Ascending aorta (tissue), 2 donors: Measurements from ENCODE around the gene YIPF1. TPM values are rescaled to one million over a fixed set of nuclear protein-coding genes. Genes with fewer than 3 reads are reported as not detected.
"Not testable (repeated sequence)": the region's sequence is repeated elsewhere in the genome, so short reads cannot be mapped to it uniquely, and the experiment has no call there.

ENCODE experiments used
- DNase-seq, 2 donors: peaks; one replicate each; pipeline ENCODE4 v3.0.0-alpha.2; 2019; ENCODE audit warnings: low spot score in 2 of 2
- H3K27ac ChIP-seq, 2 donors: fragments of 200-600 bp; sonication (generic); one replicate each; pipeline ENCODE4 v1.5.1; 2016 to 2017; ENCODE audit warnings: mild to moderate bottlenecking in 1 of 2
- H3K27me3 ChIP-seq: fragments of 200-600 bp; sonication (generic); one replicate; pipeline ENCODE4 v1.5.1; 2017
- H3K36me3 ChIP-seq, 2 donors: fragments of 200-600 bp; sonication (generic); one replicate each; pipeline ENCODE4 v1.5.1; 2016
- H3K4me1 ChIP-seq, 2 donors: fragments of 200-600 bp; sonication (generic); one replicate each; pipeline ENCODE4 v1.5.1; 2016 to 2017; ENCODE audit warnings: mild to moderate bottlenecking in 1 of 2
- H3K4me3 ChIP-seq, 2 donors: fragments of 200-600 bp; sonication (generic); one replicate each; pipeline ENCODE4 v1.5.1; 2016 to 2017; ENCODE audit warnings: mild to moderate bottlenecking in 1 of 2
- H3K9me3 ChIP-seq, 2 donors: fragments of 200-600 bp; sonication (generic); one replicate each; pipeline ENCODE4 v1.5.1; 2016
- intact Hi-C: fragments of 100-400 bp; cut with DNase I; formaldehyde crosslinking; loops from one replicate; pipeline ENCODE4 v1.15.1; 2023
- total RNA-seq: library from RNA; depleted of rRNA; stranded (reverse); fragments of >200 nt; gene quantifications from one replicate; pipeline ENCODE4 v1.1.0, GENCODE V29; 2016
- TF ChIP-seq, protein P1 (sequence below), 3 experiments: fragments of 200-600 bp in 2 of 3; fragments of 450-650 bp in 1 of 3; sonication (generic) in 2 of 3; IDR thresholded peaks; one replicate each; pipeline ENCODE4 v1.5.1; 2016 to 2019; ENCODE audit warnings: antibody characterized with exemption in 3 of 3, mild to moderate bottlenecking in 1 of 3, moderate library complexity in 1 of 3

YIPF1 gene
- total RNA-seq, 1 donor from 2014 or later, result 17.0 TPM

DNA sequence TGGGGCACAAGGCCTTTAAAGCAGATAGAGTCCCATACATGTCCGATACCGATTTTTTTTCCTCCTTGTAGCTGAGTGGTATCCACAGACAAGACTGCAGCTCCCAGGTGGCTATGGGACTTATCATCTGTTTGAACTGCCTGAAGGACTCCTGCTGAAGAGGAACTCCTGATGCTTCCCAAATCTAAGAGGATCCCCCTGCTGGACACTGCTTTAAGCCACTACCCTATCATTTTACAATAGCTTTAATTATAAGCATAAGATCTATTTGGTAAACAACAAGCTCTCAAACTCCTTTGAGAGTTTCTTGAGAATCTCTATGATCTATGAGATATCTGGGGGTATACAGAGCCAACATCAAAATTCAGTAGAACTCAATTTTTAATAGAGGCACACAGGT lies 63.2 kb downstream of the YIPF1 start:
- H3K36me3 ChIP-seq, result peaks cover 20 to 36% of the 10 kb centered on the region in 2 donors
- no peak for DNase-seq
- intact Hi-C loops, result no loop called here

DNA sequence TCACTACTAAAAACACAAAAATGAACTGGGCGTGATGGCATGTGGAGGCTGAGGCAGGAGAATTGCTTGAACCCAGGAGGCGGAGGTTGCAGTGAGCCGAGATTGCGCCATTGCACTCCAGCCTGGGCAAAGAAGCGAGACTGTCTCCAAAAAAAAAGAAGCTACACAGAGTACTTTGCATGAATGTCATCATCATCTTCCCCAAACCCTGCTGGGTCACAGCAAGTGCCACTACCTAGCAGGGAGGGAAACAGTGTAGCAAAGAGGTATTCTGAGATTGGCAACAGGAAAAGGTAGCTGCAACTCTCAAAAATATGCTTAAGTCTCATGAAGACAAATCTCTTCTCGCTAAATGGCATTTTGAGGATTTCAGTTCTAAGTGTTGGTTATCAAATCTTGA lies 64.3 kb downstream of the YIPF1 start:
- Histone ChIP-seq H3K4me1 (no peaks in the 10 kb centered on the region), H3K9me3 (no peaks in the 10 kb centered on the region), H3K27me3 (no peaks in the 10 kb centered on the region), H3K4me3 (no peak overlapping the region), H3K36me3 (peaks cover 19 to 36% of the 10 kb centered on the region in 2 donors), H3K27ac (no peak overlapping the region)
- TF ChIP-seq, protein P1, sequence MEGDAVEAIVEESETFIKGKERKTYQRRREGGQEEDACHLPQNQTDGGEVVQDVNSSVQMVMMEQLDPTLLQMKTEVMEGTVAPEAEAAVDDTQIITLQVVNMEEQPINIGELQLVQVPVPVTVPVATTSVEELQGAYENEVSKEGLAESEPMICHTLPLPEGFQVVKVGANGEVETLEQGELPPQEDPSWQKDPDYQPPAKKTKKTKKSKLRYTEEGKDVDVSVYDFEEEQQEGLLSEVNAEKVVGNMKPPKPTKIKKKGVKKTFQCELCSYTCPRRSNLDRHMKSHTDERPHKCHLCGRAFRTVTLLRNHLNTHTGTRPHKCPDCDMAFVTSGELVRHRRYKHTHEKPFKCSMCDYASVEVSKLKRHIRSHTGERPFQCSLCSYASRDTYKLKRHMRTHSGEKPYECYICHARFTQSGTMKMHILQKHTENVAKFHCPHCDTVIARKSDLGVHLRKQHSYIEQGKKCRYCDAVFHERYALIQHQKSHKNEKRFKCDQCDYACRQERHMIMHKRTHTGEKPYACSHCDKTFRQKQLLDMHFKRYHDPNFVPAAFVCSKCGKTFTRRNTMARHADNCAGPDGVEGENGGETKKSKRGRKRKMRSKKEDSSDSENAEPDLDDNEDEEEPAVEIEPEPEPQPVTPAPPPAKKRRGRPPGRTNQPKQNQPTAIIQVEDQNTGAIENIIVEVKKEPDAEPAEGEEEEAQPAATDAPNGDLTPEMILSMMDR (IDR thresholded peaks at IDR 0.05), result no peak
- intact Hi-C loops, result no loop called here
- no peak for DNase-seq

More for the DNA sequence above, 63.2 kb downstream of the YIPF1 start:
- no peak overlapping the region for H3K27ac ChIP-seq
- no peak overlapping the region for H3K4me3 ChIP-seq
- TF ChIP-seq, protein P1 (IDR thresholded peaks at IDR 0.05), result no peak
- no peaks in the 10 kb centered on the region for H3K4me1 ChIP-seq
- H3K27me3 ChIP-seq, result no peaks in the 10 kb centered on the region
- no peaks in the 10 kb centered on the region for H3K9me3 ChIP-seq

DNA sequence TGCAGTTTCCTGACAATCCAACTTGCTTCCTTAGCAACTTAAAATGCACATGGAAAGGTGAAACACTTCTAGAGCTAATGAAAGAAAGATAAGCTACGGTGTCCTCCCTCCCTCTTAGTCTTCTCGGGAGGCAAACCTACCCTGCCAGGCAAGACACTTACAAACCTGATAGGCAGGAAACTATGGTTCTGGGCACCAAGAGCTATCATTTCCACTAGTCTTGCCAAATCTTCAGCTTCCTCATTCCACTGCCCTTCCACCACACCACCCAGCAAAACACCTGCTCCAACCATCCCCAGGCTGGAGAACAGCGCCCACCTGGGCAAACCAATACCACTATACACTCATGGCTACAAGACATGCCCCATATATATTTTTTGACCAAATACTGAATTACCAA lies 66.7 kb downstream of the YIPF1 start:
- Histone ChIP-seq H3K27me3 (no peaks in the 10 kb centered on the region), H3K4me1 (no peaks in the 10 kb centered on the region), H3K4me3 (no peak overlapping the region), H3K27ac (no peak overlapping the region), H3K36me3 (peaks cover 18 to 41% of the 10 kb centered on the region in 2 donors), H3K9me3 (no peaks in the 10 kb centered on the region)
- TF ChIP-seq, protein P1 (IDR thresholded peaks at IDR 0.05), result no peak
- intact Hi-C loops, result no loop called here
- DNase-seq, result no peak

DNA sequence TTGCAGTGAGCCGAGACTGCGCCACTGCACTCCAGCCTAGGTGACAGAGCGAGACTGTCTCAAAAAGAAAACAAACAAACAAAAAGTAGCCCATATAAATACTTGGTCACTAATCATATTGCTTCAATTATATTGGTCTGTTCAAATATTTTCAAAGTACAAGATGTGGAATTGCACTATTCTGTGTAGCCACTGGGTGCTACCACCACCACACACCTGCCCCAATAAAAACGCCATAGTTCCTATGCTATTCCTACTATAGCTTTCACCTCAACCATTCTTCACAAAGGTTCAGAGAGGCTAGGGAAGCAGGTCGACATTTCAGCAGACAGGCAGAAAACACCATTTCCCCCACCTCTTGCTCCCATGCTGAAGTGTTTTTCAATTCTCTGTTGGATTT lies 68.2 kb downstream of the YIPF1 start:
- Histone ChIP-seq H3K4me3 (no peak overlapping the region), H3K36me3 (peaks cover 28 to 41% of the 10 kb centered on the region in 2 donors)
- intact Hi-C loops, result no loop called here

DNA sequence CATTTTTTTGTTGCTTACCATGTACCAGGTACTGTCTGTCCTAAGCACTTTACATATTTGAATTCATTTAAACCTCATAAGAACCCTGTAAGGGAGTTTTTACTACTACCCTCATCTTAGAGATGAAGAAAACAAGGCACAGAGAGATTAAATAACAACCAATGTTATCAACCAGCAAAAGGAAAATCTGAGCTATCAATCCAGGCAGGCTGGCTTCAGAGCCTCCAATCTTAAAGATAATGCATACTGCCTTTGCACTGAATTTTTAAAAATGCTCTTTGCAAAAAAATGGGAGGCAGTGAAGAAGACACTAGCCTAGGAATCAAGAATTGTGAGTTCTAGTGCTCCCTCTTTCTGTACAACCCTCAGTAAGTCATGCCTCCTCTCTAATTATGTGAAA lies 70.2 kb downstream of the YIPF1 start:
- Histone ChIP-seq H3K36me3 (peaks cover 17 to 25% of the 10 kb centered on the region in 2 donors), H3K4me1 (no peaks in the 10 kb centered on the region), H3K27ac (no peak overlapping the region), H3K27me3 (no peaks in the 10 kb centered on the region), H3K4me3 (no peak overlapping the region), H3K9me3 (no peaks in the 10 kb centered on the region)
- intact Hi-C loops, result no loop called here
- TF ChIP-seq, protein P1 (IDR thresholded peaks at IDR 0.05), result no peak
- no peak for DNase-seq

More for the DNA sequence above, 68.2 kb downstream of the YIPF1 start:
- no peak for DNase-seq
- Histone ChIP-seq H3K27me3 (no peaks in the 10 kb centered on the region), H3K27ac (no peak overlapping the region), H3K4me1 (no peaks in the 10 kb centered on the region), H3K9me3 (no peaks in the 10 kb centered on the region)
- TF ChIP-seq, protein P1 (IDR thresholded peaks at IDR 0.05), result no peak

DNA sequence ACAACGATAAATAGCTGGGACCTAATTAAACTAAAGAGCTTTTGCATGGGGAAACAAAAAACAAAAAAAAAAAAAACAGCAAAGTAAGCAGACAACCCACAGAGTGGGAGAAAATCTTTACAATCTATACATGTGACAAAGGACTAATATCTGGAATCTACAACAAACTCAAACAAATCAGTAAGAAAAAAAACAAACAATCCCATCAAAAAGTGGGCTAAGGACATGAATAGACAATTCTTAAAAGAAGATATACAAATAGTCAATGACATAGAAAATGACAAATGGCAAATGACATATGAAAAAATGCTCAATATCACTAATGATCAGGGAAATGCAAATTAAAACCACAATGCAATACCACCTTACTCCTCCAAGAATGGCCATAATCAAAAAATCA lies 73.0 kb downstream of the YIPF1 start:
- H3K36me3 ChIP-seq, result peaks cover 11 to 18% of the 10 kb centered on the region in 2 donors
- H3K4me3 ChIP-seq, H3K27me3 ChIP-seq, H3K27ac ChIP-seq, intact Hi-C loops, H3K4me1 ChIP-seq, H3K9me3 ChIP-seq, DNase-seq: not testable (repeated sequence)

DNA sequence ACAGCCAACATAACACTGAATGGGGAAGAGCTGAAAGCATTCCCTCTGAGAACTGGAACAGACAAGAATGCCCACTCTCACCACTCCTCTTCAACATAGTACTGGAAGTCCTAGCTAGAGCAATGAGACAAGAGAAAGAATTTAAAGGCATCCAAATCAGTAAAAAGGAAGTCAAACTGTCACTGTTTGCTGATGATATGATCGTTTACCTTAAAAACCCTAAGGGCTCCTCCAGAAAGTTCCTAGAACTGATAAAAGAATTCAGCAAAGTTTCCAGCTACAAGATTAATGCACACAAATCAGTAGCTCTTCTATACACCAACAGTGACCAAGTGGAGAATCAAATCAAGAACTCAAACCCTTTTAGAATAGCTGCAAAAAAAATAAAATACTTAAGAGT lies 74.1 kb downstream of the YIPF1 start:
- H3K4me3 ChIP-seq, H3K27me3 ChIP-seq, intact Hi-C loops, H3K4me1 ChIP-seq, H3K9me3 ChIP-seq, DNase-seq, H3K27ac ChIP-seq: not testable (repeated sequence)
- H3K36me3 ChIP-seq, result peaks cover 11 to 20% of the 10 kb centered on the region in 2 donors
